ENCODE results near the gene ST6GALNAC6. TPM values are rescaled to one million over a fixed set of nuclear protein-coding genes. Genes with fewer than 3 reads are reported as not detected.

The ST6GALNAC6 gene
- total and polyA plus RNA-seq, 7 donors = 35.6 to 125 (median 109) TPM

- H3K4me3 ChIP-seq = peak overlapping the region in 2 of 4 donors; percentile 17 to 23
- H3K27me3 ChIP-seq = peaks cover 3 to 16% (median 6%) of the 10 kb centered on the region in 3 donors
- TF ChIP-seq CTCF (IDR thresholded peaks at IDR 0.05) (peak; percentile 87 to 97 (median 92)), POLR2AphosphoS5 (IDR thresholded peaks at IDR 0.05) (peak in 2 of 4 donors; percentile 24 to 44), EP300 (IDR thresholded peaks at IDR 0.05) (no peak)
- peaks cover 0 to 38% (median 36%) of the 10 kb centered on the region in 4 donors for H3K4me1 ChIP-seq
- peak; percentile 88 for DNase-seq
- H3K27ac ChIP-seq = no peak overlapping the region
- no peaks in the 10 kb centered on the region for H3K36me3 ChIP-seq
- intact Hi-C loops (cut with DNase I) = loop anchor here (10.0 kb wide), 1 partner anchor 417 kb away; no protein-coding TSS in a partner anchor
- no peaks in the 10 kb centered on the region for H3K9me3 ChIP-seq
- 8 to 12% methylated on average over 45 of the region's 45 CpGs for WGBS, 2 donors
These were observed 22.2 kb upstream of the ST6GALNAC6 start for GRCh38 chr9:127921557-127922120.

- Histone ChIP-seq H3K9me3 (no peaks in the 10 kb centered on the region), H3K4me1 (peaks cover 0 to 46% (median 44%) of the 10 kb centered on the region in 4 donors), H3K27me3 (peaks cover 0 to 7% (median 0%) of the 10 kb centered on the region in 3 donors), H3K36me3 (no peaks in the 10 kb centered on the region), H3K27ac (no peak overlapping the region), H3K4me3 (no peak overlapping the region)
- WGBS, 2 donors = 72 to 90% methylated on average over 7 of the region's 7 CpGs
- TF ChIP-seq EP300 (IDR thresholded peaks at IDR 0.05) (no peak), CTCF (IDR thresholded peaks at IDR 0.05) (no peak), POLR2A (IDR thresholded peaks at IDR 0.05) (no peak), POLR2AphosphoS5 (IDR thresholded peaks at IDR 0.05) (no peak)
- no peak for DNase-seq
- intact Hi-C loops (cut with DNase I) = loop anchor here (10.0 kb wide), 1 partner anchor 416 kb away; no protein-coding TSS in a partner anchor
These were observed 21.4 kb upstream of the ST6GALNAC6 start for GRCh38 chr9:127920794-127921193.

GRCh38 chr9:127919253-127919815 lies 19.9 kb upstream of the ST6GALNAC6 start:
- H3K4me1 ChIP-seq = peaks cover 0 to 57% (median 52%) of the 10 kb centered on the region in 4 donors
- TF ChIP-seq POLR2AphosphoS5 (IDR thresholded peaks at IDR 0.05) = peak; percentile 10 to 82 (median 44)
- no peak for TF ChIP-seq POLR2A (IDR thresholded peaks at IDR 0.05)
- peak in 1 of 4 donors; percentile 9 for TF ChIP-seq EP300 (IDR thresholded peaks at IDR 0.05)
- no peak for TF ChIP-seq CTCF (IDR thresholded peaks at IDR 0.05)
- peak overlapping the region; percentile 15 to 80 (median 74) for H3K27ac ChIP-seq
- intact Hi-C loops (cut with DNase I) = loop anchor here (2.0 to 5.0 kb wide), 4 partner anchors 42 to 331 kb away; partner anchors contain the start of genes AK1, CDK9 and FPGS
- no peaks in the 10 kb centered on the region for H3K27me3 ChIP-seq
- no peak overlapping the region for H3K4me3 ChIP-seq
- DNase-seq = peak; percentile 96
- 16 to 52% methylated on average over 8 of the region's 8 CpGs for WGBS, 2 donors
- H3K36me3 ChIP-seq = no peaks in the 10 kb centered on the region
- H3K9me3 ChIP-seq = no peaks in the 10 kb centered on the region

- TF ChIP-seq CTCF (IDR thresholded peaks at IDR 0.05) (no peak), EP300 (IDR thresholded peaks at IDR 0.05) (no peak), POLR2A (IDR thresholded peaks at IDR 0.05) (no peak), POLR2AphosphoS5 (IDR thresholded peaks at IDR 0.05) (no peak)
- Histone ChIP-seq H3K4me1 (peaks cover 0 to 57% (median 52%) of the 10 kb centered on the region in 4 donors), H3K36me3 (no peaks in the 10 kb centered on the region), H3K9me3 (no peaks in the 10 kb centered on the region), H3K27me3 (no peaks in the 10 kb centered on the region), H3K27ac (peak overlapping the region; percentile 72 to 81 (median 78)), H3K4me3 (no peak overlapping the region)
- intact Hi-C loops (cut with DNase I) = loop anchor here (2.0 to 5.0 kb wide), 4 partner anchors 41 to 330 kb away; partner anchors contain the start of genes AK1, CDK9 and FPGS
- DNase-seq = no peak
- WGBS, 2 donors = 76 to 82% methylated on average over 8 of the region's 8 CpGs
These were observed 19.0 kb upstream of the ST6GALNAC6 start for GRCh38 chr9:127918183-127919107.

Data from sigmoid colon (tissue), 7 donors.